ENCODE results near the gene ZMIZ2. TPM values are rescaled to one million over a fixed set of nuclear protein-coding genes. Genes with fewer than 3 reads are reported as not detected.

ZMIZ2 gene
- total and polyA plus RNA-seq, 2 of the 8 experiments (the other 6 are each of a cell fraction or from before 2014, with no cell fraction given) = 24.4 to 66.4 TPM

GRCh38 chr7:44735403-44736165 lies 13.1 kb upstream of the ZMIZ2 start:
- Histone ChIP-seq H3K9me3 (ENCODE audit: insufficient read depth in 2 of 2, low read depth in 1 of 2, low read length in 1 of 2) (no peaks in the 10 kb centered on the region), H3K4me3 (ENCODE audit: extremely low read depth in 1 of 4, insufficient read depth in 2 of 4, low read depth in 3 of 4, low read length in 4 of 4) (no peak overlapping the region), H4K5ac (ENCODE audit: insufficient read length, low read depth, low read length) (no peak overlapping the region), H2BK12ac (ENCODE audit: low read depth, low read length) (no peak overlapping the region), H2BK120ac (replicated peaks; ENCODE audit: low read depth, low read length) (no peak overlapping the region), H3K27me3 (replicated peaks in 1 of 4; ENCODE audit: control insufficient read depth in 3 of 4, extremely low read depth in 1 of 4, insufficient read depth in 3 of 4, low read length in 3 of 4) (no peaks in the 10 kb centered on the region), H3K4me1 (replicated peaks in 1 of 4; ENCODE audit: control insufficient read depth in 3 of 4, insufficient read depth in 4 of 4, low read length in 3 of 4) (no peaks in the 10 kb centered on the region; a peak in 1 of 7 replicates), H3K23me2 (ENCODE audit: low read depth, low read length) (no peaks in the 10 kb centered on the region), H3K23ac (ENCODE audit: insufficient read length) (no peak overlapping the region), H3K56ac (replicated peaks; ENCODE audit: insufficient read length, low read depth, low read length) (no peak overlapping the region), H4K20me1 (replicated peaks in 1 of 2; ENCODE audit: control insufficient read depth in 1 of 2, insufficient read depth in 2 of 2, low read length in 2 of 2) (no peaks in the 10 kb centered on the region), H2BK5ac (ENCODE audit: low read depth, low read length) (no peak overlapping the region), H4K91ac (replicated peaks; ENCODE audit: insufficient read length, low read length) (no peak overlapping the region), H3K14ac (ENCODE audit: insufficient read length) (no peak overlapping the region), H3K79me2 (ENCODE audit: control insufficient read depth in 1 of 2, insufficient read depth in 2 of 2, low read length in 2 of 2) (no peaks in the 10 kb centered on the region), H2AK5ac (ENCODE audit: low read depth, low read length) (no peak overlapping the region), H3K36me3 (ENCODE audit: control insufficient read depth in 2 of 4, insufficient read depth in 4 of 4, low read length in 3 of 4) (no peaks in the 10 kb centered on the region), H3K79me1 (ENCODE audit: low read depth, low read length) (no peaks in the 10 kb centered on the region), H2AFZ (ENCODE audit: low read length) (no peak overlapping the region), H3K4me2 (ENCODE audit: insufficient read depth in 1 of 2, low read depth in 2 of 2, low read length in 2 of 2) (no peak overlapping the region), H3K18ac (ENCODE audit: extremely low read depth, low read length) (no peak overlapping the region), H2BK20ac (ENCODE audit: low read length) (no peak overlapping the region), H3K4ac (replicated peaks; ENCODE audit: insufficient read length, low read depth, low read length) (no peak overlapping the region), H4K8ac (ENCODE audit: extremely low read depth, insufficient read depth, low read length) (no peak overlapping the region), H3K9ac (replicated peaks in 1 of 4; ENCODE audit: extremely low read depth in 1 of 4, low read depth in 3 of 4, low read length in 3 of 4) (no peak overlapping the region), H2BK15ac (ENCODE audit: low read length) (no peak overlapping the region), H3K27ac (ENCODE audit: low read depth, low read length) (no peak overlapping the region)
- POLR2A ChIA-PET (ENCODE audit: partially characterized antibody) = interaction anchor here (1.1 kb wide), 1 partner anchor 113 kb away, joined by 4 read pairs; the partner anchor contains the start of gene H2AZ2
- no peak for DNase-seq (ENCODE audit: low read depth in 1 of 2, low spot score in 2 of 2)
- no peak for TF ChIP-seq POLR2A (IDR thresholded peaks at IDR 0.05; ENCODE audit: control extremely low read depth in 1 of 2, low read depth in 2 of 2, low read length in 2 of 2)
- no peak for TF ChIP-seq RBBP5 (IDR thresholded peaks at IDR 0.05; ENCODE audit: borderline replicate concordance, low read depth, low read length)
- TF ChIP-seq YY1 (IDR thresholded peaks at IDR 0.05; ENCODE audit: low read depth, low read length) = no peak
- no peak for TF ChIP-seq PHF8 (conservative IDR thresholded peaks at IDR 0.05; ENCODE audit: low read depth, low read length)
- no peak for TF ChIP-seq TCF12 (IDR thresholded peaks at IDR 0.05; ENCODE audit: low read depth, low read length)
- FAIRE-seq = no peak
- CTCF ChIA-PET (ENCODE audit: partially characterized antibody) = interaction anchor here (1.1 kb wide), 1 partner anchor 32 kb away, joined by 3 read pairs; no protein-coding TSS in a partner anchor
- WGBS, 2 experiments (ENCODE audit: extremely low coverage in 1 of 2, insufficient coverage in 1 of 2, insufficient read length in 1 of 2, insufficient replicate concordance in 2 of 2, low coverage in 1 of 2, low lambda C conversion rate in 2 of 2, missing lambda C conversion rate in 1 of 2) = 89% methylated on average over 5 of the region's 5 CpGs; no CpG with 5 or more reads in 1 of the 2 experiments

Measured in H1 (cell line).